Left forelimb (tissue), 1 donor: Measurements from ENCODE around the gene IPO9.
"Not testable (repeated sequence)": the region's sequence is repeated elsewhere in the genome, so short reads cannot be mapped to it uniquely, and the experiment has no call there.

Experiments
- DNase-seq: peaks from one replicate; pipeline ENCODE4 v3.0.0-alpha.2; 2018; ENCODE audit warnings: low spot score

Gene IPO9

GRCh38 chr1:201848230-201848629, 19.3 kb downstream of the IPO9 start:
- DNase-seq, result no peak

DNA sequence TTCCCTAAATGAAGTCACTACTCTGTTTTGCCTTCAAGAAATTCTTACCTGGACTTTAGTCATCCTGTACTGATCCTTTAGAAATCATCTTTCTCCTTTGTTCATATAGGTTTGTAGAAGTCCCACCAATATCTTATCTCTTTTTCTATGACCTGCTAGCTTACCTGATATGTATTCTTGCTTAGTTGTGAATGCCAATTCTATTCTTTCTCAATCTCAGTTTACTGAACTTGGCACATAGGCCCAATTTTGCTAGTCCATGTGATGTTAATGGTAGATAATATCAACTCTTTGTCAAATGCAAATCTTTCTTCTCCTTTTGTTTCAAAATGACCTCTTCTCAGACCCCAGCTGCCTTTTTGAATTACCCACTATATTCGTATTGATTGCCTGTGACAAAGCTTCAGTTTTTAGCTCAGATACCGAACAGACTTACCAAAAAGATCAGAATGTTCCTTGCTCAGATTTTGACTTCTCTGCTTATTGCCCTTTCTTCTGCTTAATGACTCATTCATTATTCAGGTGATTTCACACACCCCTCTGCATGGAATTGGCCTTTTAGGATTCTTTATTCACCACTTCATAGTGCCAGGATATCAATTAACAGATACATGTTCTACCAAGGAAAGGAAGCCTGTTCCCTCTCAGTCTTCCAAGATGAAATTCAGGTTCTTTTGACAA, 20.6 kb downstream of the IPO9 start:
- no peak for DNase-seq

DNA sequence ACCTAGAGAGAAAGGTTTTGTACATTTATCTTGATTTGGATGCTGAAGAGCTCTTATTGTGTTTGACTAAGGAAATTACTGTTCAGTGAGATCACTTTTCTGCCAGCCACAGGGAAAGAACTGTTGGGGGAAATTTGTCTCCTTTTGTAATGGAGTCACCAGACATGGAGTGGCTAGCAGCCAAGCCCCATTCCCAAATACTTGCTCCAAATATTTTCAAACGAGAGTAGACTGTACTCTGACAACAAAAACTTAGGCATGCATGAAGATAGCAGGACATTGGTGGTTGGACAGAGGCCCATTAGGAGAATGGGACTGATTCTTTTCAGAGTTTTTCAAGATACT, 21.1 kb downstream of the IPO9 start:
- no peak for DNase-seq

- DNase-seq, result no peak
Observed at GRCh38 chr1:201851949-201852348, 23.0 kb downstream of the IPO9 start.

- not testable (repeated sequence) for DNase-seq
Observed at GRCh38 chr1:201856722-201857121, 27.8 kb downstream of the IPO9 start.

DNA sequence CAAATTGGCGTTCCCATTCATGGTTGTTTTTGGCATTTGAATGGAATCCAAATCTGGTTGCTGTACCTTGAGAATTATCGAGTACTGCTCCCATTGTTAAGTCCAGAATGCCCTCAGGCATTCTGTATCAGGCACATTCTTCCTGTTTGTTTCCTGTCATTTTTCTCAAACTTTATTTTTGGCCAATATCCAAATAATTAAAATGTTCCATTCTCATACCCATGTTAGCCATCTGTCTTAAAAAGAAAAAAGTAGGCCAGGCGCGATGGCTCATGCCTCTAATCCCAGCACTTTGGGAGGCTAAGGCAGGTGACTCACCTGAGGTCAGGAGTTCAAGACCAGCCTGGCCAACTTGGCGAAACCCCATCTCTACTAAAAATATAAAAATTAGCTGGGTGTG, 30.5 kb downstream of the IPO9 start:
- DNase-seq, result no peak

DNA sequence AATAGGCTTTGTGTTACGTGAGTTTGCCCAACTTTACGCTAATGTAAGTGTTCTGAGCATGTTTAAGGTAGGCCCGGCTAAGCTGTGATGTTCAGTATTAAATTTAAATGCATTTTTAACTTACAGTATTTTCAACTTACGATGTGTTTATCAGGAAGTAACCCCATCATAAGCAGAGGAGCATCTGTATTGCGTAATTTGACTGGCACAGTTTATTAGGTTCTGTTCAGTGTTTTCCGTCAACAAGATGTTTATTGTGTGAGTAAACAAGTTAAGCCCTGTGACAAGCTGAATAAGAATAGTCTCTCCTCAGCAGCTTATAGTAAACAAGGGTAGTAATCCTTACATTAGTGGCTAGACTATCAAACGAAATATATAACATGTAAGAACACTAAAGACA, 32.5 kb downstream of the IPO9 start:
- DNase-seq, result no peak

GRCh38 chr1:201870397-201870796, 41.4 kb downstream of the IPO9 start:
- no peak for DNase-seq

- no peak for DNase-seq
Observed at GRCh38 chr1:201874672-201875071, 45.7 kb downstream of the IPO9 start.

DNA sequence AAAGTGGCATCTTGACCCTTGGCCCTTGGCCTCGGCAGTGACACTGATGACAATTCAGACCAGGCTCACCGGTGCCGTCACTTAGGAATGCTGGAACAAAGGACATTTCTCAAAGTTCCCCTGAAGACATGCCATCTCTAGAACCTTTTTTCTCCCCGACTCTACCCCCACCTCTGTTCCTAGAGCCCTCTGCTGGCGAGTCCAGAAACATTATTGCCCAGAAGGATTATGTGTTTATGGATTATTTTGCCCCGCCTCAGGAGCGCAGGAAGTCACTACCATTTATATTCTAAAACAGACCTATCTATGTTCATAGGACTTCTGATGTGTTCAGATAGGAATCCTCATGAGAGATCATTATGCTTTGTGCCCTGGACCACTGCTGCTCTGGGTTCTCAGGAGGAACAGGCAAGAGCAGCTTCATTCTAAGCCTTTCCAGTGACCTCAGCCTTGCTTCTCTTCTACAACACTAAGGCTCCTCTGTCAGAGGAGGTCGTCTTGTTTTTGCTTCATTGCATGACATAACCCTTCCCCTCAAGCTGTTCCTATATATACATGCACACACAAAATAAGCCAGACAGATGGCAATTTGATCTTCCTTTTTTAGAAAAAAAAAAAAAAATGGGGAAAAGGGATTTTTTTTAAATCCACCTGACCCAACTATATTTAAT, 47.3 kb downstream of the IPO9 start:
- DNase-seq, result no peak

- no peak for DNase-seq
Observed at GRCh38 chr1:201877877-201878401, 49.0 kb downstream of the IPO9 start.

- no peak for DNase-seq
Observed at GRCh38 chr1:201880928-201881571, 52.1 kb downstream of the IPO9 start.

DNA sequence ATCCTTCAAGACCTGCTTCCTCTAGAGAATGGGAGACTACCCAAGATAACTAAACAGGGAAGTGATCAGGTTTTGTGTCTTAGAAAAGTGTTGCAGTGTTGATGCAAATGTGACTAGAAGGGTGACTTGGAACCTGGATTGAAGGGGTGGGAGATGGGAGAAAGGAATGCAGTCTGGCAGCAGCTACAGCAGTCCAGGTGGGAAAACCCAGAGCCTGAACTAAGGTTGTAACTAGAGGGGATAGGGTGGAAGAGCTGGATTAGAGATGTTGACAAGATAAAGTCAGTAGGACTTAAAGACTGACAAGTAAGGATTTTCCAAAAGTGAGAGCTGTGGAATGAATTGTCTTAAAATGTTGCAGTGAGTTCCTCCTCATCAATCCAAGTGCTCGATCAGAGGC, 52.7 kb downstream of the IPO9 start:
- DNase-seq, result no peak

- no peak for DNase-seq
Observed at GRCh38 chr1:201882665-201883132, 53.7 kb downstream of the IPO9 start.

- DNase-seq, result no peak
Observed at GRCh38 chr1:201883266-201883665, 54.3 kb downstream of the IPO9 start.

DNA sequence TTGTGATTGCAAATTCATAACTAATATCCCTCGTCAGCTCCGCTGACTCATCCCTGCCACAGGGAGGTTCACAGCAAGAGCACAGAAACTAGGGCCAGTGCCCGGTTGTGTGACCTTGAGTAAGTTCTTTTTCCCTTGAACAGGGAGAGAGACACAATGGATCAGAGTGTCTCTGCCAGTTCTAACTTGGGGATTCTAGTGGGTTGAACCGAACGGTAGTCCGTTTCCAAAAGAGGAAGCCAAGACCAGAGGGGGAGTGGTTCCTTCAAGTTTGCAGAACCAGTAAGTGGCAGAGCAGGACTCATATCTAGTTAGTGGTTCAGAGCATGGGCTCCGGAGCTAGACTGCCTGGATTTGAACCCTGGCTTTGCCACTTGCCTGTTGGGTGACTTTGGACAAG, 54.8 kb downstream of the IPO9 start:
- no peak for DNase-seq

DNA sequence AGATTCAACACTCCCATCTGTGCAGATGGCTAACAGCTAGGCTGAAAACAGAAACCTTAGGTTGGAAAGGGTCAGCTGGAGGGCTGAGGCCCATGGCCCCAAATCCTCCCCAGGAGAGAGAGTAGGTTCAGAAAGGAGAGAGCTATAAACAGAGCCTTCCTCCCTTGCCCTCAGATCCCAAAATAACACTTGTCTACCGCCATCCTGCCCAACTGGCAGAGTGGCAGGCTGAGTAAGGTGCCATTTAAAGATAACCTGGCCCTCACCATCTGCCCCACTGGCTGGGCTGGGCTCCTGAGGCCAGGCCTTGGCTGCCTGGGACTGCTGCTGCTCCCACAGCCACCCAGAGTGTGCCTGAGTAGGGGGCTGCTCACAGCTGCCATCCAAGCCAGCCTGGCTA, 55.5 kb downstream of the IPO9 start:
- no peak for DNase-seq

DNA sequence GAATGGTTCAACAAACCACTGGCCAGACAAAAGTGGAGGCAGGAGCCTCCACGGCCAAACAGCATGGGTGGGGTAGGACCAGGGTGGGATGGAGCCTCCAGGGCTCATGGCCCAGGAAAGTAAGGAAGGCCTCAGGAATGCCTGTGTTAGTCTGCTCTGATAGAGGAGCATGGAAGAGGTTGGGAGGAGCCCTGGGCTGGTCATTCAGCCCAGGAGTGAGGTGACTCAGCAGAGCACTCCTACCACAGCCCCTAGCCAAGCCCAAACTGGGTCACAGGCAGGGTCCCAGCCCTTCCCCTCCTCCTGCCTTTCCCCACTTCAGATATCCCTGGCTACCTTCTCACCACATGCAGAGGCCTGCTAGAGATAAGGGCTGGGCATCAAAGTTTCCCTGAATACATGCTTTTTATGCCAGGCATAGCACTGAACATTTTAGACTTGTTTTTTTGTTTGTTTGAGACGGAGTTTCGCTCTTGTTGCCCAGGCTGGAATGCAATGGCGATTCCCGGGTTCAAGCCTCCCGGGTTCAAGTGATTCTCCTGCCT, 56.6 kb downstream of the IPO9 start:
- DNase-seq, result no peak

- peak; percentile 4 for DNase-seq
Observed at GRCh38 chr1:201886103-201886885, 57.3 kb downstream of the IPO9 start.

DNA sequence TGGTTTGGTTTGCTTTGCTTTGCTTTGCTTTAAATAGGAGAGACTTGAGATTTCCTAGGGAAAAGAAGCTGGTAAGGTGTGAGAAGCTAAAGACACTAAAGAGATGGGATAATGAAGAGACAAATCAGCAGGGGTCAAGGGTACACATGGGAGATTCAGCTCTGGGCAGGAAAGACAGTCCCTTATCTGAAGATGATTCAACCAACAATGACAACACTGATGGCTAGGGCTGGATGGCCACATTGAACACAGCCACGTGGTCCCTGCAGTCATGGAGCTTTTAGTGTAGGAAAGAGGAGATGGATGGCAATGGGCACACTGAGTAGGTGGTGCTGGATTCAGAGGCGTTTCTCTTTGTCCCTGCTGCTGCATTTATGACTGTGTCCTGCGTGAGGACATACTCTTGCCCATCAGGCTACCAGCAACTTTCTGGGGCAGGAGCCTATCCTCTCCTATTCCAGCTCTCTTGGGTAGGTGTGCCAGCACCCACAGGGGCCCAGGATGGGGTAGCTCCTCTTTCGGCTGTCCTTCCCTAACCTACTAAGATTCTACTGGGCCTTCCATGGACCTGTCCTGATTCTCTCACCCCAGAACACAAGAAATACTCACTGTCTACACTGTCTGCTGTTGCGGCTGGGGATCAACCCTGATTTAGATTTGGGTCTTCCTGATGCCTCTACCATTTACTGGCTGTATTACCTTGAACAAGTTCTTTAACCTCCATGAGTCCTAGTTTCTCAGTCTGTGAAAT, 58.3 kb downstream of the IPO9 start:
- DNase-seq, result peak; percentile 41
